Spleen (tissue), 7 donors: ENCODE measurements around the gene HSDL1.
A peak's percentile ranks its signal among the peaks of the same experiment; 100 is the strongest.

ENCODE experiments used
- CTCF ChIP-seq, 11 experiments: fragments of 200-600 bp in 7 of 11; fragments of 450-650 bp in 4 of 11; sonication (generic) in 4 of 11; IDR thresholded peaks in 8 of 11; conservative IDR thresholded peaks in 3 of 11; 1 replicate in 7 of 11; 2 replicates in 4 of 11; pipeline versions ENCODE4 v1.4.0 to v1.8.0; 2016 to 2021; ENCODE audit warnings: antibody characterized with exemption in 11 of 11, inconsistent platforms in 4 of 11, mild to moderate bottlenecking in 1 of 11
- POLR2A ChIP-seq, 3 donors: fragments of 450-650 bp; IDR thresholded peaks; one replicate each; pipeline ENCODE4 v1.5.1; 2017; ENCODE audit warnings: antibody characterized with exemption in 3 of 3, mild to moderate bottlenecking in 1 of 3
- POLR2AphosphoS5 ChIP-seq, 3 donors: sonication (generic); formaldehyde crosslinking; IDR thresholded peaks; one replicate each; pipeline ENCODE4 v1.5.1; 2017; ENCODE audit warnings: antibody characterized with exemption in 3 of 3
- donor health status: DM: no; HTN: no; CAD: no; lungs with moderate emphysema.
- donor health status: DM: no; HTN: no; CAD: no.
- donor health status: DM: no; HTN: no; CAD: no.

GRCh38 chr16:84086341-84086740, 58.6 kb downstream of the HSDL1 start:
- no peak for TF ChIP-seq CTCF (IDR thresholded peaks at IDR 0.05 in 8 of 11, conservative IDR thresholded peaks at IDR 0.05 in 3 of 11)
- no peak for TF ChIP-seq POLR2A (IDR thresholded peaks at IDR 0.05)
- TF ChIP-seq POLR2AphosphoS5 (IDR thresholded peaks at IDR 0.05): peak in 1 of 3 donors; percentile 24
